Liver (tissue), 9 donors: Measurements from ENCODE around the gene RALB. TPM values are rescaled to one million over a fixed set of nuclear protein-coding genes. Genes with fewer than 3 reads are reported as not detected.

Experiments
- DNase-seq: peaks from one replicate; pipeline ENCODE4 v3.0.0-alpha.2; 2017; ENCODE audit warnings: low spot score
- H3K27ac ChIP-seq, 2 donors: one replicate each; pipeline ENCODE4 v1.7.0; 2013; ENCODE audit warnings: inconsistent platforms in 2 of 2, low read length in 2 of 2, control low read depth in 1 of 2, low read depth in 1 of 2, mild to moderate bottlenecking in 1 of 2
- H3K27me3 ChIP-seq, 4 donors: one replicate each; pipeline versions ENCODE4 v1.6.1 to v1.7.0; 2013; ENCODE audit warnings: low read length in 3 of 4, inconsistent platforms in 1 of 4, mild to moderate bottlenecking in 1 of 4, moderate library complexity in 1 of 4; ENCODE audit not compliant: control insufficient read depth in 4 of 4, insufficient read depth in 4 of 4
- H3K36me3 ChIP-seq, 4 donors: one replicate each; pipeline versions ENCODE4 v1.6.1 to v1.7.0; 2013; ENCODE audit warnings: low read length in 3 of 4, mild to moderate bottlenecking in 3 of 4, low read depth in 1 of 4, moderate library complexity in 1 of 4; ENCODE audit not compliant: control insufficient read depth in 4 of 4, insufficient read depth in 3 of 4
- H3K4me1 ChIP-seq, 4 donors: one replicate each; pipeline versions ENCODE4 v1.6.1 to v1.7.0; 2013; ENCODE audit warnings: low read length in 3 of 4, mild to moderate bottlenecking in 3 of 4, moderate library complexity in 1 of 4; ENCODE audit not compliant: control insufficient read depth in 4 of 4, insufficient read depth in 4 of 4
- H3K4me3 ChIP-seq, 3 donors: one replicate each; pipeline versions ENCODE4 v1.6.1 to v1.7.0; 2013; ENCODE audit warnings: low read length in 3 of 3, control low read depth in 1 of 3, low read depth in 1 of 3, mild to moderate bottlenecking in 1 of 3
- H3K9ac ChIP-seq, 2 donors: one replicate each; pipeline ENCODE4 v1.7.0; 2013; ENCODE audit warnings: low read length in 2 of 2, mild to moderate bottlenecking in 2 of 2, moderate library complexity in 2 of 2, control low read depth in 1 of 2, low read depth in 1 of 2
- H3K9me3 ChIP-seq, 4 donors: one replicate each; pipeline versions ENCODE4 v1.6.1 to v1.7.0; 2013; ENCODE audit warnings: low read length in 3 of 4; ENCODE audit not compliant: control insufficient read depth in 4 of 4
- ATF3 ChIP-seq: IDR thresholded peaks from 2 replicates; pipeline ENCODE4 v1.6.1; 2016; ENCODE audit warnings: antibody characterized with exemption
- EGR1 ChIP-seq, 2 donors: IDR thresholded peaks; 2 replicates each; pipeline ENCODE4 v1.6.1; 2016 to 2018; ENCODE audit warnings: antibody characterized with exemption in 2 of 2, low read depth in 2 of 2
- FOXA1 ChIP-seq: IDR thresholded peaks from 2 replicates; pipeline ENCODE4 v1.6.1; 2016; ENCODE audit warnings: antibody characterized with exemption
- FOXA2 ChIP-seq: IDR thresholded peaks from 2 replicates; pipeline ENCODE4 v1.6.1; 2016; ENCODE audit warnings: antibody characterized with exemption
- GABPA ChIP-seq, 2 donors: IDR thresholded peaks in 1 of 2; conservative IDR thresholded peaks in 1 of 2; 2 replicates each; pipeline ENCODE4 v1.6.1; 2016; ENCODE audit warnings: antibody characterized with exemption in 2 of 2, mild to moderate bottlenecking in 1 of 2, moderate library complexity in 1 of 2
- HNF4A ChIP-seq, 2 donors: conservative IDR thresholded peaks; 2 replicates each; pipeline ENCODE4 v1.6.1; 2016; ENCODE audit warnings: antibody characterized with exemption in 2 of 2, mild to moderate bottlenecking in 2 of 2
- HNF4G ChIP-seq: IDR thresholded peaks from 2 replicates; pipeline ENCODE4 v1.6.1; 2016; ENCODE audit warnings: antibody characterized with exemption
- JUND ChIP-seq, 2 donors: IDR thresholded peaks; 2 replicates each; pipeline ENCODE4 v1.6.1; 2016; ENCODE audit warnings: antibody characterized with exemption in 2 of 2
- RAD21 ChIP-seq, 2 donors: IDR thresholded peaks; 2 replicates each; pipeline ENCODE4 v1.6.1; 2016; ENCODE audit warnings: antibody characterized with exemption in 2 of 2, mild to moderate bottlenecking in 2 of 2
- REST ChIP-seq: IDR thresholded peaks from 2 replicates; pipeline ENCODE4 v1.6.1; 2016; ENCODE audit warnings: antibody characterized with exemption, mild to moderate bottlenecking
- RXRA ChIP-seq, 2 donors: IDR thresholded peaks; 2 replicates each; pipeline ENCODE4 v1.6.1; 2017 to 2018; ENCODE audit warnings: antibody characterized with exemption in 2 of 2, mild to moderate bottlenecking in 1 of 2
- SP1 ChIP-seq: IDR thresholded peaks from 2 replicates; pipeline ENCODE4 v1.6.1; 2018; ENCODE audit warnings: antibody characterized with exemption, mild to moderate bottlenecking
- YY1 ChIP-seq: IDR thresholded peaks from 2 replicates; pipeline ENCODE4 v1.6.1; 2016; ENCODE audit warnings: antibody characterized with exemption, mild to moderate bottlenecking
- ZBTB33 ChIP-seq: IDR thresholded peaks from 2 replicates; pipeline ENCODE4 v1.6.1; 2016; ENCODE audit warnings: antibody characterized with exemption
- WGBS: extraction: QIAGEN DNeasy Blood & Tissue Kit; methylation state at CpG from one replicate; pipeline ENCODE4 v1.1.7; 2013; 5-methylcytosine and 5-hydroxymethylcytosine counted together
- polyA plus RNA-seq, 2 donors: library from polyadenylated mRNA; stranded (reverse) in 1 of 2; unstranded in 1 of 2; fragments of 200-250 nt in 1 of 2; fragments of >200 nt in 1 of 2; fragmentation: Nextera tagmentation in 1 of 2; extraction: Ambion mirVana in 1 of 2; gene quantifications; one replicate each; pipeline versions ENCODE4 v1.2.1 to v1.2.3, GENCODE V29; 2013 to 2015
- total RNA-seq, 2 donors: library from RNA; depleted of rRNA; stranded (reverse); fragments of >200 nt; gene quantifications; one replicate each; pipeline ENCODE4 v1.2.3, GENCODE V29; 2014
- TF ChIP-seq, protein P1 (sequence below): IDR thresholded peaks from 2 replicates; pipeline ENCODE4 v1.6.1; 2016; ENCODE audit warnings: antibody characterized with exemption
- donor health status: healthy.
- donor health status: healthy.
- donor health status: healthy.
- donor health status: healthy.
- donor health status: healthy.

Gene RALB
- total and polyA plus RNA-seq, 4 donors: 11.1 to 26.4 (median 20.1) TPM

GRCh38 chr2:120278901-120279300 is 26.2 kb downstream of the RALB start:
- H3K4me3 ChIP-seq: no peak overlapping the region
- H3K36me3 ChIP-seq: peaks cover 0 to 8% (median 5%) of the 10 kb centered on the region in 4 donors
- DNase-seq: no peak
- 97% methylated on average over 10 of the region's 10 CpGs for WGBS
- no peak overlapping the region for H3K27ac ChIP-seq
- no peaks in the 10 kb centered on the region for H3K4me1 ChIP-seq
- H3K27me3 ChIP-seq: no peaks in the 10 kb centered on the region
- H3K9ac ChIP-seq: no peak overlapping the region
- TF ChIP-seq SP1: no peak
- no peak for TF ChIP-seq HNF4A (conservative IDR thresholded peaks at IDR 0.05)
- no peak for TF ChIP-seq RXRA (IDR thresholded peaks at IDR 0.05)
- no peak for TF ChIP-seq RAD21 (IDR thresholded peaks at IDR 0.05)
- TF ChIP-seq YY1: no peak
- H3K9me3 ChIP-seq: no peaks in the 10 kb centered on the region

GRCh38 chr2:120279708-120280107 is 27.1 kb downstream of the RALB start:
- TF ChIP-seq SP1: no peak
- TF ChIP-seq HNF4A (conservative IDR thresholded peaks at IDR 0.05): no peak
- no peak for TF ChIP-seq FOXA2
- TF ChIP-seq ZBTB33: no peak
- TF ChIP-seq GABPA (IDR thresholded peaks at IDR 0.05 in 1 of 2, conservative IDR thresholded peaks at IDR 0.05 in 1 of 2): no peak
- no peak for TF ChIP-seq HNF4G
- TF ChIP-seq, protein P1, sequence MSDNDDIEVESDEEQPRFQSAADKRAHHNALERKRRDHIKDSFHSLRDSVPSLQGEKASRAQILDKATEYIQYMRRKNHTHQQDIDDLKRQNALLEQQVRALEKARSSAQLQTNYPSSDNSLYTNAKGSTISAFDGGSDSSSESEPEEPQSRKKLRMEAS: no peak
- TF ChIP-seq FOXA1: no peak
- TF ChIP-seq ATF3: no peak
- TF ChIP-seq YY1: no peak
- no peak for TF ChIP-seq EGR1 (IDR thresholded peaks at IDR 0.05; ENCODE audit: low read depth in 2 of 2)
- no peak for TF ChIP-seq JUND (IDR thresholded peaks at IDR 0.05)
- TF ChIP-seq REST: no peak
- no peak for TF ChIP-seq RAD21 (IDR thresholded peaks at IDR 0.05)
- no peak overlapping the region for H3K9ac ChIP-seq
- H3K4me1 ChIP-seq: no peaks in the 10 kb centered on the region
- H3K9me3 ChIP-seq: no peaks in the 10 kb centered on the region
- H3K36me3 ChIP-seq: peaks cover 0 to 8% (median 5%) of the 10 kb centered on the region in 4 donors
- no peak overlapping the region for H3K4me3 ChIP-seq
- DNase-seq: no peak
- no peak overlapping the region for H3K27ac ChIP-seq
- no peaks in the 10 kb centered on the region for H3K27me3 ChIP-seq
- 96% methylated on average over 14 of the region's 14 CpGs for WGBS
